Measurements from ENCODE around the gene SCARB1. TPM values are rescaled to one million over a fixed set of nuclear protein-coding genes. Genes with fewer than 3 reads are reported as not detected.

Gene SCARB1
- total RNA-seq, 4 donors from 2014 or later: 8.3 to 24.1 (median 13.0) TPM

- intact Hi-C loops (cut with DNase I): no loop called here
- Histone ChIP-seq H3K4me3 (no peak overlapping the region), H3K27ac (replicated peaks in 1 of 4) (peak overlapping the region; percentile 77 to 82 (median 78)), H3K9me3 (no peaks in the 10 kb centered on the region), H3K36me3 (no peaks in the 10 kb centered on the region), H3K4me1 (peaks cover 21 to 49% (median 36%) of the 10 kb centered on the region in 4 donors), H3K27me3 (no peaks in the 10 kb centered on the region)
- no peak for TF ChIP-seq EP300 (IDR thresholded peaks at IDR 0.05)
- no peak for TF ChIP-seq CTCF (IDR thresholded peaks at IDR 0.05)
- TF ChIP-seq POLR2A (IDR thresholded peaks at IDR 0.05; ENCODE audit: low read depth): no peak
- TF ChIP-seq POLR2AphosphoS5 (IDR thresholded peaks at IDR 0.05): no peak
- no peak for DNase-seq (ENCODE audit: extremely low spot score)
- 63% methylated on average over 16 of the region's 17 CpGs for WGBS
These were observed 131.2 kb downstream of the SCARB1 start for GRCh38 chr12:124732275-124733075.

GRCh38 chr12:124731869-124732268 lies 131.8 kb downstream of the SCARB1 start:
- intact Hi-C loops (cut with DNase I): no loop called here
- Histone ChIP-seq H3K27me3 (no peaks in the 10 kb centered on the region), H3K9me3 (no peaks in the 10 kb centered on the region), H3K4me1 (peaks cover 22 to 52% (median 40%) of the 10 kb centered on the region in 4 donors), H3K4me3 (no peak overlapping the region), H3K36me3 (no peaks in the 10 kb centered on the region), H3K27ac (replicated peaks in 1 of 4) (peak overlapping the region; percentile 77 to 82 (median 78))
- WGBS: 88% methylated on average over 2 of the region's 2 CpGs
- TF ChIP-seq EP300 (IDR thresholded peaks at IDR 0.05): no peak
- TF ChIP-seq POLR2A (IDR thresholded peaks at IDR 0.05; ENCODE audit: low read depth): no peak
- TF ChIP-seq POLR2AphosphoS5 (IDR thresholded peaks at IDR 0.05): no peak
- no peak for TF ChIP-seq CTCF (IDR thresholded peaks at IDR 0.05)
- DNase-seq (ENCODE audit: extremely low spot score): no peak

- DNase-seq (ENCODE audit: extremely low spot score): no peak
- intact Hi-C loops (cut with DNase I): no loop called here
- TF ChIP-seq POLR2AphosphoS5 (IDR thresholded peaks at IDR 0.05) (peak; percentile 73 to 87), POLR2A (IDR thresholded peaks at IDR 0.05; ENCODE audit: low read depth) (no peak)
These were observed 133.2 kb downstream of the SCARB1 start for GRCh38 chr12:124730455-124730932.

GRCh38 chr12:124727922-124728321 lies 135.7 kb downstream of the SCARB1 start:
- no peak for DNase-seq (ENCODE audit: extremely low spot score)
- no peak overlapping the region for H3K4me3 ChIP-seq
- 69% methylated on average over 10 of the region's 10 CpGs for WGBS
- no peaks in the 10 kb centered on the region for H3K27me3 ChIP-seq
- intact Hi-C loops (cut with DNase I): no loop called here
- peak overlapping the region in 3 of 4 donors; percentile 70 to 77 (median 71) for H3K27ac ChIP-seq (replicated peaks in 1 of 4)
- no peaks in the 10 kb centered on the region for H3K36me3 ChIP-seq
- H3K9me3 ChIP-seq: no peaks in the 10 kb centered on the region
- TF ChIP-seq EP300 (IDR thresholded peaks at IDR 0.05): no peak
- TF ChIP-seq POLR2A (IDR thresholded peaks at IDR 0.05; ENCODE audit: low read depth): no peak
- no peak for TF ChIP-seq CTCF (IDR thresholded peaks at IDR 0.05)
- TF ChIP-seq POLR2AphosphoS5 (IDR thresholded peaks at IDR 0.05): no peak
- H3K4me1 ChIP-seq: peaks cover 29 to 46% (median 43%) of the 10 kb centered on the region in 4 donors

More at GRCh38 chr12:124730455-124730932, 133.2 kb downstream of the SCARB1 start:
- H3K9me3 ChIP-seq: no peaks in the 10 kb centered on the region
- 37% methylated on average over 3 of the region's 3 CpGs for WGBS
- H3K27me3 ChIP-seq: no peaks in the 10 kb centered on the region
- H3K27ac ChIP-seq (replicated peaks in 1 of 4): peak overlapping the region; percentile 77 to 82 (median 78)
- H3K36me3 ChIP-seq: no peaks in the 10 kb centered on the region
- no peak overlapping the region for H3K4me3 ChIP-seq
- peaks cover 29 to 55% (median 49%) of the 10 kb centered on the region in 4 donors for H3K4me1 ChIP-seq

GRCh38 chr12:124727264-124727800 lies 136.3 kb downstream of the SCARB1 start:
- H3K36me3 ChIP-seq: no peaks in the 10 kb centered on the region
- no peaks in the 10 kb centered on the region for H3K27me3 ChIP-seq
- H3K4me3 ChIP-seq: no peak overlapping the region
- H3K27ac ChIP-seq (replicated peaks in 1 of 4): peak overlapping the region; percentile 54 to 77 (median 70)
- WGBS: 81% methylated on average over 16 of the region's 18 CpGs
- DNase-seq (ENCODE audit: extremely low spot score): no peak
- no peak for TF ChIP-seq EP300 (IDR thresholded peaks at IDR 0.05)
- no peak for TF ChIP-seq CTCF (IDR thresholded peaks at IDR 0.05)
- TF ChIP-seq POLR2AphosphoS5 (IDR thresholded peaks at IDR 0.05): peak; percentile 59 to 67
- TF ChIP-seq POLR2A (IDR thresholded peaks at IDR 0.05; ENCODE audit: low read depth): no peak
- no peaks in the 10 kb centered on the region for H3K9me3 ChIP-seq
- intact Hi-C loops (cut with DNase I): no loop called here
- H3K4me1 ChIP-seq: peaks cover 24 to 40% (median 38%) of the 10 kb centered on the region in 4 donors

All from esophagus muscularis mucosa (tissue), 4 donors.